ACHN (cell line): ENCODE results near the gene GLYATL1.

ENCODE experiments used
- DNase-seq: peaks from one replicate; pipeline ENCODE4 v3.0.0-alpha.2; 2015
- in situ Hi-C: cut with HindIII; loops from 2 replicates; pipeline ENCODE4 v1.10.0; 2017; ENCODE audit warnings: low sequenced_read_pairs, low pct_ligation_motif_present, low pct_unique_long_range_greater_than_20kb

GLYATL1 gene

DNA sequence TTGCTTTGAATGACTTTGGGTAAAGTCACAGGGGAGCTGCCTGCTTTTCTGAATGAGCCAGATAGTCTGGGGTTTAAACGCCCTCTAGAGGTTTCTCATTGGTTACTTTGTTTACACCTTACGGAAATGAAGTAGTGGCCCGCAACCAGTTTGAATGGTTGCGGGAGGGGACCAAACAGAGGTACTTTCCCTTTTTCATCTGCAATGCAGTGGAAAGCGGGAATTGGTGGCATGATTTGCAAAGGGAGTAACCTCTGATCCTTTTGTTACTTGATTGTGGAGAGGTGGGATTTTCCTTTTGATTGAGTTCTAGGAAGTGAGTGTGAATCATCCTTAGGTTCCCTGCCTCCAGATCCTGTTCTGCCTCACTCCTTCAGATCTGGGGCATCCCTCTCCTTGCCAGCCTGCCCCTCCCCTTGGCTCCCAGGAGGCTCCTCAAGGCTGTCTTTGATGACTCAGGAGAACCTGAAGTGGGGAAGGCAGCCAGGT lies 15.9 kb upstream of the GLYATL1 start:
- in situ Hi-C loops, result no loop called here
- peak; percentile 86 for DNase-seq

DNA sequence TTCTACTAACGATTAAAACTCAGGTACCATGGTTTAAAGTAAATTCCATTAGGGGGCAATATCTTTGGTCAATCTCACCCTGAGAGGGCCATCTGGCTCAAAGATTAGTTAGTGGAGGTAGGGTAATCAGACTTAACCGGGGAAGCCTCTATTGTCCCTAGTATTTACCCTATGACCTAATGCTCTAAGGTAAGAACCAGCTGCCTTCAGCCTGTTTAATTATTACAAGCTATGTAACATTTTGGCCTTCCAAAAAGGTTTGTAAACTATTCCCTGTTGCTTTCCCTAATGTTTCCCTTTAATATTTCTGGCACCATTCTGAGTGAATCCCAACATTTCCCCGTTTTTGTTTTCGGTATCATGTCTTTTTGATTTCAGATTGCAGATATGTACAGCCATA lies 15.1 kb upstream of the GLYATL1 start:
- in situ Hi-C loops, result no loop called here
- no peak for DNase-seq

DNA sequence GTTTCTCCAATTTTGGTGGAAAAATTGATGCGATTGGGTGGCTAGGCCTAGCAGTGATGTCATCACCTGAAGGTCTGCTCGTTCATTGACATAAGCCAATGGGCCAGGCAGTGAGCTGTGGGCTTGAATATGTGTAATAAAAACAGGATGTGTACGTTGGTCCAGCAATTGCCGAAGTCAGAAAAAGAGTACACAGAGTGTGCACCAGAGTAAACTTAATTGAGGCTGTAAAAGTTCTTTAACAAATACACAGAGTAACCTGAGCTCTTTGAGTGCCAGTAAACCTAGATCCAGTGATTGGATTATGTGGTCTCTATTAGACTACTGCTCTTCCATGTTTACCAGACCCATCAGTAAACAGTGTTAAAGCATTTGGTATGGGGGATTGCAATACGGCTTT lies 13.0 kb upstream of the GLYATL1 start:
- DNase-seq, result no peak
- in situ Hi-C loops, result no loop called here

DNA sequence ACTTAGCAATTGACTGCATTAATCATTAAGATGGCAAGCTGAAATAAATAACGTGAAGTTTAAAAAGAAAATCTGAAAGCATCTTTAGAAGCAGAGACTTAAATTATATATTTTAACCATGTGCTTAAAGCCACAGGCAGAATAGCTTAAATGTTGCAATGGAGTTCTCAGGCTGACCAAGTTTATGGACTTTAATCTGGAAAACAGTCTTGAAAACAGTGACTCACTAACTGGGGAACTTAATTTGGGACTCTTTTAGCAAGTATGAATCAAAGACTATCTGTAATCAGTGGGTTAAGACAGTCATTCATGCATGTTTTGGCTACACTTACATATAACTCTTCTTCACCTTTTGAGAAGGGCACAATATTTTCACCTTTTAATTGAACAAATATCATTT lies 12.6 kb upstream of the GLYATL1 start:
- in situ Hi-C loops, result no loop called here
- peak; percentile 19 for DNase-seq

DNA sequence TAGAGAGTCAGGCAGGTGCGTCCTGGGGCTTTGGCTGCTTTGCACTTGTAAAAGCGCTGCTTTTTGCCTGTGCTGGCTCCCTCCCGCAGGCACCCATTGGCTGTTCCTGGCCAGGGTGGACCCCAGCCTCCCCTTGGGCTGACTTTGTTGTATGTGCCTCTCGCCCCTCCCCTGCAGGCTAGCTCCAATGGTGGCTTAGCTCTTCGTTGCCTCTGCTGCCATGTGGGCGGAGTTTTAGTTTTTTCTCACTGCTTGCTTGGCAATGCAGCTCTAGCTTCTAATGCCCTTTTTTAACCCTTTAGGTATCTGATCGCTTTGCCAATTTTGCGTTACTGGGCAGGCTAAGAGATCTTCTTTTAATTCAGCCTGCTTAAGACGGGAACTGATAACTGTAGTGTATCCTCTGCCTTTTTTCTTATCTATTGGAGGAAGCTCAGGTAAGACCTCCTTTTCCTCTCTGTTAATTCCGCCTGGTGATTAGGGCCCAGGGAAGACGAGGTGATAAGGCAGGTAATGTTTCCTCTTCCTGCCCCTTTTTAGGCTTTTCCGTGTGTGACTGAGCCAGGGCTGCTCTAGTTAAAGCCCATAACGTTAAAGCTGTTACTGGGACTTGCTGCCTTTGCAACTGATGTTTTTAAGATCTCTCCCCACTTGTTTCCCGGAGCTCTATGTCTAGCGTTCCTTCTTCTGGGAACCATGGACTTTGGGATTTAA lies 11.7 kb upstream of the GLYATL1 start:
- in situ Hi-C loops, result no loop called here
- DNase-seq, result peak; percentile 94

DNA sequence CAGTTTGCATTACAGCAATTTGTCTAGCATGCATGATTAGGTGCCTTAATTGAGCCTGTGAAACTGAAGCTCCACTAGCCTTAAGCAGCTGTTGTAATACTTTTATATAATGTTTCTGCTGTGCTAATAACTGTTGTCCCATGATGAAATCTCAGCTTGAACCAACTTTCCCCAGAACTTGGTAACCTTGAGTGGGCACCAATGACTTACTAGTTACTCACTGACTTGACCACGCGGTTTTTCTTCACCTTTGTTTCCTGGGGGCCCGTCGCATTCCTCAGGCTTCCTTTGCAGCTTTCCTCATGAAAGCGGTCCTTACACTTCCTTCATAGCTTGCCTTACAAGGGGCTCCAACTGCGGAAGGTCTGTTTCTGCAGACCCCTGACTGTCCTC lies 11.2 kb upstream of the GLYATL1 start:
- peak; percentile 14 for DNase-seq
- in situ Hi-C loops, result no loop called here

DNA sequence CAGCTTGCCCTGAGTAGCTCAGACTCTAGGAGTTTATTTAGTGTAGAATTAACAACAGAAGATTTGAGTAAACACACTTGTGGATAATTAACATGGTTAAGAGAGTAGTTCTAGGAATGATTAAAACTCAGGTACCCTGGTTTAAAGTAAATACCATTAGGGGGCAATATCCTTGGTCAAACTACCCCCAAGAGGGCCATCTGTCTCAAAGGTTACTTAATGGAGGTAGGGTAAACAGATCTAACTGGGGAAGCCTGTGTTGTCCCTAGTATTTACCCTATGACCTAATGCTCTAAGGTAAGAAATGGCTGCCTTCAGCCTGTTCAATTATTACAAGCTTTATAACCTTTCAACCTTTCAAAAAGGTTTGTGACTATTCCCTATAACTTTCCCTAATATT lies 10.6 kb upstream of the GLYATL1 start:
- DNase-seq, result no peak
- in situ Hi-C loops, result no loop called here

DNA sequence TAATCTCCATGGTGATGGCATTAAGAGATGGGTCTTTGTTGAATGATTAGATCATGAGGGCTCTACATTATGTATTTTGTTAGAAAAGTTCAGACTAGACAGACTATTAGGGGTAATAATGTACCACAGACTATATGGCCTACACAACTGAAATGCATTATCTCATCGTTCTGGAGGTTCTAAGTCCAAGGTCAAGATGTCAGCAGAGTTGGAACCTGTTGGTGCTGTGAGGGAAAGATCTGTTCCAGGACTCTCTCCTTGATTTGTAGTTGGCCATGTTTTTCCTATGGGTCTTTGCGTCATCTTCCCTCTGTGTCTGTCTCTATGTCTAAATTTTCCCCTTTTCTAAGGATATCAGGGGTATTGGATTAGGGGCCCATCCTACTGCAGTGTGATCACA lies 8.4 kb upstream of the GLYATL1 start:
- no peak for DNase-seq
- in situ Hi-C loops, result no loop called here

DNA sequence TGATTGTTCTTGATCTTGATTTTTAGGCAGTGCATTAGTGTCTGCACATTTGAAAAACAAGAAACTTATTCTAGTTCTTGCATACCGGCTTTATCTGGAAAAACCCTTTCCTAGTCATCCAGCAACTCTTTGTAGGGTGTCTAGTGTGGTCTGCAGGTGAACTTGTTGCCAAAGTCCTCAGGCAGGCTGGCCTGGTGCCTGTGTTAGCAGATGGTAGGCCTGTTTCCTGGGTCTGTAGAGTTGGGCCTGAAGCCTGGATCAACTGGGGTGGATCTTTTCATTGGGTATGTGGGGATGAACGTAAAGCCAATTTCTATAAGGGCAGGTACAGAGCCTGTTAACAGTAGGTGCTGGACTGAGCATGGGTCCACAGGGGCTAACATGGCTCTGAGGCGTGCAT lies 5.6 kb upstream of the GLYATL1 start:
- in situ Hi-C loops, result no loop called here
- no peak for DNase-seq

DNA sequence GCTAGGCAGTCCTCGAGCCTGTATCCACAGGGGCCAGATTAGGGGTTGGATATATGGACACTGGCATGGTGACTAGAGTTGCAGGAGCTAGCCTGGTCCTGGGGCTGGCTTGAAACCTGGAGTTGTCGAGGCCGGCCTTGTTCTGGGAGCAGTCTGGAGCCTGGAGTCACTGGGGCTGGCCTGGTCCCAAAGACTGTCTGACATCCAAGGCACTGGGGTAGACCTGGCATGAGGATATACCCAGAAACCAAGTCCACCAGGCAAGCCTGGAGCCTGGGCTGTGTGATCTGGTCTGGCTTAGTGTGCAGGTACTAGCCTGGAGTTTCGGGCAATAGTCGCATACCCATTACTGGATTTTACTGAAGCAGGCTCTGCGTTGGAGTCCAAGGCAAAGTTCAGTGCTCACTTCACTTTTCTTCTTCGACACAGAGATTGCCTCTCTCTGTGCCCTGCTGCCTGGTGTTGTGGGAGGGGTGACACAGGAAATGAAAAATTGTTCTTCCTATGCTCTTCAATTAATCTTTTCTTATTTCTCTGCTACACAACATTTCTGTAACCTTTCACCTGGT lies 4.3 kb upstream of the GLYATL1 start:
- in situ Hi-C loops, result no loop called here
- DNase-seq, result no peak

DNA sequence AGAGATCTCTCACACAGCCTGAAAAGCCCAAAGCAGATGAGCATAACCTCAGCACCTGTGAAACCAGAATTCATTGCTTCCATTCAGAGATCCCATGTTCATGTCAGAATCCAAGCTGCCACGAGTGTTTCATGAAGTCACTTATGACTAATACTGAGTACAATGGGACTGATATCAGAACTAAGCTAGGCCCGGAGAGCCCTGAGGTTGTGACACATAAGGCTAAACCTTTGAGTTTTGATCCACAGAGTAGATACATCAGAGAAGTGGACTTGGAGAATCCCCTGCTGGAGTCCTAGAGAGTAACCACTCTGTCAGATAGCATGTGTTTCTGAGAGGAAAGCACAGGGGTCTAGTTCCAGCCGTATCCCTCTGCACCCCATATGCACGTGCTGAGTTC lies 890 bp upstream of the GLYATL1 start:
- in situ Hi-C loops, result no loop called here
- no peak for DNase-seq

DNA sequence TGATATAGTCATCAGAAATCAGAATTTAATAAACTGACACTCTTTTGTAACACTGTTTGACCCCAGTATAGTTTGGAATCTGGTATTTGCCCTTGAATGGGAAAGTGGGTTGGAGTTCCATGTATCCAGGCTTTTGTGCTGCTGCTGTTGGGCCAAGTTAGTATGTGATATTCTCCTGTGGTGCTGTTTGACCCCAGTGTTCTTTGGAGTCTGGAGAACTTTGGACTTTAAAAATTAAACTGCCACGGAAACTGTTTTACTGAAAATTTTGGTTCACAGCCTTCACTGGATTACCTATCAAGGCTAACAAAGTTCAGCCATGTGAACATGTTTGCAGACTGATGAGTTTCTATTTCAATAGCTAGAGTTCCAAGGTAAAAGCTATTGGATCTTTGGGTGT lies 740 bp downstream of the GLYATL1 start:
- in situ Hi-C loops, result no loop called here

DNA sequence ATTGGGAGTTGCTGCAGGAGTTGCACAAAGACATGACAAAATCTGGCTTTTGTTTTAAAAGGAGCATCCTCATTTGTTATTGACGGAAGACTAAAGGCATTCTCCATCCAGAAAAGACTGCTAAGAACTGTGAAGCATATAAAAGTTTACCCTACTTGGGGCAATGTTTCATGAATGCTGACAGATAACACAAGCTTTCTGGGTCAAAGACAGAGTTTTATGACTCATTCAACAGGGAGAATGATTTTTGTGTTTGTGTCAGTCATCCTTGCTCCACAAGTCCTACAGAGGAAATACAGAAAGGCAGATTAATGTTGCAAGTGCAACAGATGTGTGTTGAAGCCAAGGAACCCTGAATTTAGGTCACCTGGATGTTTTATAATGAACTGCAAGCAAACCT lies 2.5 kb downstream of the GLYATL1 start:
- in situ Hi-C loops, result no loop called here
- DNase-seq, result no peak

More for the DNA sequence above, 740 bp downstream of the GLYATL1 start:
- DNase-seq, result no peak

DNA sequence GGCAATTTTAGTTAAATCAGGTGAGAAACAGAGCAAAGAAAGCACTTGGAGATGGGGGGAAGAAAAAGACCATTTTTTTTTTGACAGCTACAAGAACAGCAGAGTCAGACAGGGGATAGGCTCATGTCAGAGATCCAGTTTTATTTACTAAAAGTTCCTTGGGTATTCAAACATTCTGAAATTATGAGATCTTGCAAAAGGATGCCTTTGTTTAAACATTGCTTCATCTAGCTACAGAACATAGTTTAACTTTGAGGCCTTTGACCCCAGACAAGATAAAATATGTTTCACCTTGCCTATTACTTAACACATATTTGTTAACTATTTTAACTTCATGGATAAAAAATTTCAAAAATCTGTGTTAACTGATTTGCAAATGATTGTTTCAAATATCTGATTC lies 6.4 kb downstream of the GLYATL1 start:
- no peak for DNase-seq
- in situ Hi-C loops, result no loop called here

DNA sequence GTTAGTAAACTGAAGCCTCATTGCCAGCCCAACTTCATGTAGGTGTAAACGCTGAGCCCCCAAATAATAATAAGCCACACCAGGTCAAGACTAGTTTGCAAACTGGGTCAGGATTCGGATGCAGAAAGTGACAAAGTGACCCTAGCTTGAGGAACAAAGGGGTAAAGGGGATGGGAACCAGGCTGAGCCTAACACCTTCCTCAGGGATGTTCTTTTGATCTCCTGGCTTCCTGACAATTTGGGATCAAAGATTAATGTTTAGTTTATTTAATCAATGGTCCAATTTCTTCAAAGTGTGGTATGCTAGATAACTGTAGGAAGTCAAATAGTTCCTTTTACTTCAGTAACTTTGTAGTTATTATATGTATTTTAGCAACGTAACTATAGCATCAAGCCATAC lies 9.9 kb downstream of the GLYATL1 start:
- DNase-seq, result no peak
- in situ Hi-C loops, result no loop called here

DNA sequence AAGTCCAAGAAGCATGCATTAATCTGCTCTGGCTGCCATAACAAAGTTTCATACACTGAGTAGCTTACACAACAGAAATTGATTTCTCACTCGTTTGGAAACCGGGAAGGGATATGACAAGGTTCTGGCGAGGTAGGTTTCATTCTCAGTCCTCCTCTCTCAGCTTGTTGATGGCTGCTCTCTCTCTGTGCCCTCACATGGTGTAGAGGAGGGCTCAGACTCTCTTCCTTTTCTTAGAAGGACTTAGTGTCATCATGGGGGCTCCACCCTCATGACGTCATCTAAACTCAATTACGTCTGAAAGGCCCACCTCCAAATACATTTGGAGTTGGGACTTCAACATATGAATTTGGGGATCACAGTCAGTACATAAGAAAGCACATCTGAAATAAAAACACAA lies 18.6 kb downstream of the GLYATL1 start:
- in situ Hi-C loops, result no loop called here
- no peak for DNase-seq

DNA sequence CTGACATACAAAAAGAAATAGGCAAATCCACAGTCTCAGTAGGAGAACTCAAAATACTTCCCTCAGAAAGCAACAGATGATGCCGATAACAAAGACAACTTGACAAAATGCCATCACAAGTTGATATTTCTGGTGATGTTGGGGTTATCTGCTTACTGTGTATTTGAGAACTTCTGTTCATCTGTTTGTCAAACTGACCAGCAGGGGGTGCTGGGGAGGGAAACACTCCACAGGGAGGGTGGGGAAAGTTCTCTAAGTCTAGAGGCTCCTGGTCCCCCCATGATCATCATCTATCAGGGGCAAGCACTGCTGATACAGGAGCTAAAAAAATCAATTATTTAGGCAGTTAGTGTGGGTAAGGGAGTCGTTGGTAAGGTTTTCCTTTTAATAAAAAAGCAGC lies 19.2 kb downstream of the GLYATL1 start:
- in situ Hi-C loops, result no loop called here
- peak; percentile 38 for DNase-seq

DNA sequence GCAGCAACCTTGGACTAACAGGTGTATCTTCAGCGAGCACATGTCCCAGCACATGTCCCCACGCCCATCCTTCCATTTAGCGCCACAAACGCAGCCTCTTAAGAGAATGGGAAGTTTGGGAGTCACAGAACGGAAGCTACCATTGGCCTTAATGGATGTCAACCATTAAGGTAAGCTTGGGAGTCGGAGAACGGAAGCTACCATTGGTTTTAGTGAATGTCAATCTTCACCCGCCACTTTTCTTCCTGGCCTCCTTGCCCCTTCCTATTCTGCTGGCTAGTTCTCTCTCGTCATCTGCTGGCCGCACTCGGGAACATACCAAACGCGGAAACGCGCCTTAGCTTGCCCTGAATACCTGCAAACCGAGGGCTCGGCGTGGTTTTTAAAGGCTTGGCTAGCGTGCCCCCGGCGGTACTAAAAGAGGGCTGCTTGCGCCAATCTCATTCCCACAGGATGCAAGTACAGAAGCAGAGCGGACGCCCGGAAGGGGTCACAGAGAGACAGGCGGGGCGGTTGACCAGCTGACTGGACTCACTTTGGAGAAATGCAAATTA lies 24.3 kb downstream of the GLYATL1 start:
- DNase-seq, result peak; percentile 50
- in situ Hi-C loops, result no loop called here

DNA sequence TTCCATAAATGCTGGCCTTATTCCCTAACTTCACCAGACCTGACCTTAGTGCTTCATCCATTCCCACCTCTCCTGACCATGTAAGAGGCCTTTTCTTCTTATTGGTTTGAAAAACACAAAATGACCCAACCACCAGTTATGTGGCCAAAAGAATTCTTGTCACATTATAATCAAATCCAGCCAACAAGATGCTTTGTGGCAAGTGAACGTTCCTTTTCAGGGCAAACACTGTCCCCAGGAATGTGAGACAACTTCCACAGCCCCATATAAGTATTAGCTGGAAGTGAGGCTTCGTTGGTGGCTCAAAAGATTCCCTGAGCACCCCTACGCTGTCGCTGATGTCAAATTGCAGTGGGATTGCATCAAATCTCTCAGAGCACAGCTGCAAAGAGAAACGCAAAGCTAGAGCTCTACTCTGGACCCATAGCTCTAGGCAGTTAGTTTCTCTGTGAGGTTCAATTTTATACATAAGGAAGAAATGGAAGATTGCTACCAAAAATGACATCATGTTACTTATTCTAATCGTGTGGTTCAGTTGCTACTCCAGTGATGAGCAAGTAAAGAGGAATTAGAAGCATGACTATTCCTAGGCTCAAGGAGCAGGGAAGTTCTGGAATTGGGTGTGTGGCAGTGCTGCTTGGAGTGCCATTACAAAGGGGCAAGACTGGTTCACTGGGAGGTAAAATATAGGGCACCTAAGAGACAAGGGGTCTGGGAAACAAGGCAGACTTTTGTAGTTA lies 26.1 kb downstream of the GLYATL1 start:
- in situ Hi-C loops, result no loop called here
- peak; percentile 25 for DNase-seq
